Kidney capillary endothelial cell (primary cell): ENCODE data around the gene GTF3C1.
"Not testable (repeated sequence)": the region's sequence is repeated elsewhere in the genome, so short reads cannot be mapped to it uniquely, and the experiment has no call there.

Experiments used
- DNase-seq: peaks from one replicate; pipeline ENCODE4 v3.0.0-alpha.2; 2018; ENCODE audit warnings: low spot score

GTF3C1 gene, protein sequence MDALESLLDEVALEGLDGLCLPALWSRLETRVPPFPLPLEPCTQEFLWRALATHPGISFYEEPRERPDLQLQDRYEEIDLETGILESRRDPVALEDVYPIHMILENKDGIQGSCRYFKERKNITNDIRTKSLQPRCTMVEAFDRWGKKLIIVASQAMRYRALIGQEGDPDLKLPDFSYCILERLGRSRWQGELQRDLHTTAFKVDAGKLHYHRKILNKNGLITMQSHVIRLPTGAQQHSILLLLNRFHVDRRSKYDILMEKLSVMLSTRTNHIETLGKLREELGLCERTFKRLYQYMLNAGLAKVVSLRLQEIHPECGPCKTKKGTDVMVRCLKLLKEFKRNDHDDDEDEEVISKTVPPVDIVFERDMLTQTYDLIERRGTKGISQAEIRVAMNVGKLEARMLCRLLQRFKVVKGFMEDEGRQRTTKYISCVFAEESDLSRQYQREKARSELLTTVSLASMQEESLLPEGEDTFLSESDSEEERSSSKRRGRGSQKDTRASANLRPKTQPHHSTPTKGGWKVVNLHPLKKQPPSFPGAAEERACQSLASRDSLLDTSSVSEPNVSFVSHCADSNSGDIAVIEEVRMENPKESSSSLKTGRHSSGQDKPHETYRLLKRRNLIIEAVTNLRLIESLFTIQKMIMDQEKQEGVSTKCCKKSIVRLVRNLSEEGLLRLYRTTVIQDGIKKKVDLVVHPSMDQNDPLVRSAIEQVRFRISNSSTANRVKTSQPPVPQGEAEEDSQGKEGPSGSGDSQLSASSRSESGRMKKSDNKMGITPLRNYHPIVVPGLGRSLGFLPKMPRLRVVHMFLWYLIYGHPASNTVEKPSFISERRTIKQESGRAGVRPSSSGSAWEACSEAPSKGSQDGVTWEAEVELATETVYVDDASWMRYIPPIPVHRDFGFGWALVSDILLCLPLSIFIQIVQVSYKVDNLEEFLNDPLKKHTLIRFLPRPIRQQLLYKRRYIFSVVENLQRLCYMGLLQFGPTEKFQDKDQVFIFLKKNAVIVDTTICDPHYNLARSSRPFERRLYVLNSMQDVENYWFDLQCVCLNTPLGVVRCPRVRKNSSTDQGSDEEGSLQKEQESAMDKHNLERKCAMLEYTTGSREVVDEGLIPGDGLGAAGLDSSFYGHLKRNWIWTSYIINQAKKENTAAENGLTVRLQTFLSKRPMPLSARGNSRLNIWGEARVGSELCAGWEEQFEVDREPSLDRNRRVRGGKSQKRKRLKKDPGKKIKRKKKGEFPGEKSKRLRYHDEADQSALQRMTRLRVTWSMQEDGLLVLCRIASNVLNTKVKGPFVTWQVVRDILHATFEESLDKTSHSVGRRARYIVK (N-terminal part only)

DNA sequence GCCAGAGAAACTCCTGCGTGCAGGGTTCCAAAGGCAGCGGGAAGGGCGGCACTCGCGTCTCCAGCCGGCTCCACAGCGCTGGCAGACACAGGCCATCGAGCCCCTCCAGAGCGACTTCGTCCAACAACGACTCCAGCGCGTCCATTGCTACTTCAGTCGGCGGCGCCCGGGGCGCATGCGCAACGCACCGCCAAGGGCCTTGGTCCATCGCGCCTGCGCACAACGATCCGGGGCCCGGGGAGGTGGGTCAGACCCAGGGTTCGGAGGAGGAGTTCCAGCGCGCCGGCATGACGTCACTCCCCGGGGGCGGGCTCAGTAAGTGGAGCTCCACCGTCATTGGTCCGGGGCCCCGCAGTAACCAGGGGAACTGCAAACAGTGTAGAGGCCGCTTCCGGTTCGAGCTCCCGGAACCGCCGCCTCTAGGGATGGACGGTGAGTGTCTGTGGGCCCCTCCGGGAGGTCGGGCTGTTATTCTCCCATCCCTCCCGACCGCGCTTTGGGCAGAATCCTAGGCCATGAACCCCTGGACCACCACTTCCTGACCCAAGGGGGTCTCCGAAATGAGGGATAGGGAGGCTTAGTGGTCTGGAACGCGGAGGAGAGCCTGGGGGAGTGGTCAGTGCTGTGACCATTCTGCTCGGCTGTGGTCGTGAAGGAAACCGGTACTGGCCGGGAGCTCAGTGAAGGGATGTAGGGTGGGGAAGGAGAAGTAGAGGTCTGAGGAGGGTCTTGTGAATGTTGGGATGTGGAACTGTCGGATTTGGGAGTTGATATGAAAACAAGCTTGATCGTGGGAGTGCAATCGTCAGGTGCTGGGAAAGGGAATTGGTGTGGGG lies at the start of gene GTF3C1, which contains the start of gene KATNIP:
TSS of gene GTF3C1 (minus strand) at position 168 of the 836 bp plus-strand sequence. CDS start at position 145, 23 bp downstream.
TSS of gene KATNIP (plus strand) at position 399 of the 836 bp plus-strand sequence. CDS start at position 426, 27 bp downstream.
- DNase-seq, result peak; percentile 100

DNA sequence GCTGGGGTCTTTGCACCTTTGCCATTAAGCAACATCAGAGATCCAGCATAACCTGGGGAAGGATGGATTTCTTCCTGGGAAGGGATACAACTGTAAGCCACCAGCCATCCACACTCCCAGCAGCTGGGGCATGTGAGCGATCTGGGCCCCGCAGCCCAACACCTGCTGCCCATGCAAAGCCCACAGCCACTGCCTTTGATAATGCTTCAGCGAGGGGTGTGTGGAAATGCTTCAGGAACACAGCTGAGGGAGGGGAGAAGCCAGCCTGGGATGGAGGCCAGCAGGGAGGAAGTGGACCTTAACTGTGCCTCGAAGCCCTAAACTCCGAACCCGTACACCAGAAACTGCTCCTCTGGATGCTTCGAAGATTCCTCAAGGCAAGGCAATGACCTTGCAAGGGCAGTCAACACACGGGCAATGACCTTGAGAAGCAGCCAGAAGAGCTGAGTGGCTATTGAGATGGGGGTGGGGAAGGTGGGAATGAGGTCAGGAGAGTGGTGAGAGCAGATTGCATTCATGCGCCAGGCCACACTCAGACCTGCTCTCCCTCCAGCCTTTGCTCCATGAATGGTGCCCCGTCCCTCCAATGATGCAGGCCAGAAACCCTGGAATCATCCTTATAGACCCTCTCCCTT lies 49.3 kb upstream of the GTF3C1 start:
- no peak for DNase-seq

DNA sequence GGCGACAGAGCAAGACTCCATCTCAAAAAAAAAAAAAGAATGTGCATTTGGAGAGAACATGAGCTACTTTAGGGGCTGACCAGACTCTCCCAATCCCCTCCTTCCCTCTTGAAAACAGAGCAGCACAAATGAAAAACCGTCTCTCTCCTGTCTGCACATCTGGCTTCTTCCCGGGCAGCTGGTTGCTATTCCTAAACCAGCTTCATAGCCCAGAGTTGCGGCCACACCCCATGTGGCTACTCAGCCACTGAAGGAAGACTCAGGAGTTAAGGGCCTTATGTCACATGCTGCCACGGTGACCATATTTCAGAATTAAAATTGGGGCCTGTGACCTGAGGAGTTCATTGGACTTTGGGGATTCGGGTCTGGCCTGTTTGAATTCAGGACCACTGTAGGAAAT lies 48.5 kb upstream of the GTF3C1 start:
- no peak for DNase-seq

DNA sequence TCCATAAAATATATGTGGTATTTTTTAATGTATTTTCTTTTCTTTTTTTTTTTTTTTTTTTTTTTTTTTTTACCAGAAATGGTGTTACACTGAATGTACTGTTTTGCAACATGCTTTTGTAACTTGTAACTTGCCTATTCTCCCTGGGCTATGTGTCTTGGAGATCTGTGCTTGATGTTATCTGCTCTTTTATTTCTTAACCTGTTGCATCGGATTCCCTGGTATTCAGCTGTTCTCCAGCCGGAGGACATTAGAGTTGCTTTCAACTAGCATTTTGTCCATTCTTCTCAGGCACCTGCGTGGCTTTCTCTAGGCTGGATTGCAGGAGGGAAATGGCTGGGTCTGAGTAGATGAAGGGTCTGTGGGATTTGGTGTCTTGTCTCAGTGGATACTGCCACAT lies 47.6 kb upstream of the GTF3C1 start:
- DNase-seq, result no peak

DNA sequence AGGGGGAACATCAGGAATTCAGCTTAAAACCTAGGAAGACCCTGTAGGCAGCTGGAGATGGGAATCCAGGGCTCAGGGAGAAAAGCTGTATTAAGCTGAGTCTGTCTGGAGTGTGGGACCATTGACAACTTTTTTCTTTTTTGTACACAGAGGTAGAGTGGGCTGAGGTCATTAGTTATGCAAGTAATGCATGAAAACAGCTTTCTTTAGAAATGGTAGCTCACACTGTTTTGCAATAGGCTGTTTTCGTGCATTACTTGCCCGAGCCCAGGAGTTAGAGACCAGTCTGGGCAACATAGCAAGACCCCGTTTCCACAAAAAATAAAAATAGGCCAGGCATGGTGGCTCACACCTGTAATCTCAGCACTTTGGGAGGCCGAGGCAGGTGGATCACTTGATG lies 46.7 kb upstream of the GTF3C1 start:
- no peak for DNase-seq

DNA sequence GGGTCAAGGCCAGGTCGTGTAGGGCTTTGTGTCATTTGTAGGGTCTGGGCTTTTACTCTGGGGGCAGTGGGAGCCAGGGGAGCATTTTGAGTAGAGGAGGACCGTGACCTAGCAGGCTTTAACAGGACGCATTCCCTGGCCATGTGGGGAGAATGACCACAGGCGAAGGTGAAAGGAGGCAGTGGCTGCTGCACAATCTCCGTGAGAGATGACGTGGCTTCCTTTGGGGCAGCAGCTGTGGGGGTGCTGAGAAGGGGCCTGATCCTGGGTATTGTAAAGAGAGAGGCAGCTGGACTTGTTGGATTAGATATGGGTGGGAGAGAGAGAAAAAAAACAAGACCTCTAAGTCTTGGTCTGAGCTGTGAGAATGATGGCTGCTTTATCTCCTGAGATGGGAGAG lies 46.3 kb upstream of the GTF3C1 start:
- no peak for DNase-seq

- DNase-seq, result no peak
These were observed 45.8 kb upstream of the GTF3C1 start for GRCh38 chr16:27595475-27595874.

DNA sequence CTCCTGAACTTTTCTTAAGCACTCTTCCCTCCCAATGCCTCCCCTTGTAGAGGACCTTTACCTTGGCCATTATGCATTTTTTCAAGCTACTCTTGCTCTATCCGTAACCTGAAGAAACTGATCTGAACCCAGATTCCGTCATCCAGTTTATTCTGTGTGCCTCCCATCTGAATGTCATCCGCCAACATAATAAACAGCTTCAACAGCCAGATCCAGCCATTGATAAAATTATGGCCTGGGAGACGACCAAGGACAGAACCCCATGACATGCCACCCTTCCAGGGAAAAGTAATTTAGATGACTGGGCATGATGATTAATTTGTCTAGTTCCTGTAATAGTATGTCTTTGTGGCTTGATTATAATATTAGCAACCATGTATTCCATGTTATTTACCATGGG lies 42.1 kb upstream of the GTF3C1 start:
- DNase-seq, result no peak

DNA sequence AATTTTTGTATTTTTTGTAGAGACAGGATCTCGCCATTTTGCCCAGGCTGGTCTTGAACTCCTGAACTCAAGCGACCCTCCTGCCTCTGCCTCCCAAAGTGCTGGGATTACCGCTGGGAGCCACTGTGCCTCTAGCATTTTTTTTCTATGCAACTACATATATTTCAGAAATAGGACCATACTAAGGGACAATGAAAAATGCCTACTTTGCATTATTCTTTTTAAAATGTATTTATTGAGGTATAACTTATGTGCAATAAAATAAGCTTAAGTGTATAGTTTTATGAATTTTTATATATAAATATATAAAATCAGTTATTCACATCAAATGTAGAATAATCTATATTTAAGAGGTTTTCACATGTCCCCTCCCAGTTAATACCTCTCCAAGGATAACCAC lies 38.3 kb upstream of the GTF3C1 start:
- no peak for DNase-seq

- no peak for DNase-seq
These were observed 37.0 kb upstream of the GTF3C1 start for GRCh38 chr16:27586711-27587110.

GRCh38 chr16:27585200-27585599 lies 35.5 kb upstream of the GTF3C1 start:
- no peak for DNase-seq

- no peak for DNase-seq
These were observed 33.9 kb upstream of the GTF3C1 start for GRCh38 chr16:27583634-27584033.

- DNase-seq, result no peak
These were observed 33.2 kb upstream of the GTF3C1 start for GRCh38 chr16:27582883-27583282.

GRCh38 chr16:27579087-27579980 lies 29.6 kb upstream of the GTF3C1 start:
- DNase-seq, result no peak

- no peak for DNase-seq
These were observed 27.0 kb upstream of the GTF3C1 start for GRCh38 chr16:27576729-27577128.

DNA sequence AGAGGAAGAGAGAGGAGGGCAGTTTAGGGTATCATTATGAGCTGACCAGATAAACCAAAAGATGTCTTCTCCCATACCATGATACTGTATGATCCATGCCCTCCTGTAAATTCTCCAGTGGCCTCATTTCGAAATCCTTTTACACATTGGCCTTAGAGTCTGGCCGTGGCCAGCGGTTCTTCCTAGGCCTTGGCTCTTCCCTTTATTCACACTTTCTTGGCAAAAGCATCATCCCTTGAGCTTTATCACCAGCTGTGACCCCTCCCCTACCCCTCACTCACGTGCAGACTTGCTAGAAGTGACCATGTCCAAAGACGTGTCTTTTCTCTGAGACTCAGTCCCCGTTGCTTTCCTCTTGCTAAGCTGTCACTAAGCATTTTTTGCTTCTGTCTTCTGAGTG lies 23.0 kb upstream of the GTF3C1 start:
- DNase-seq, result no peak

DNA sequence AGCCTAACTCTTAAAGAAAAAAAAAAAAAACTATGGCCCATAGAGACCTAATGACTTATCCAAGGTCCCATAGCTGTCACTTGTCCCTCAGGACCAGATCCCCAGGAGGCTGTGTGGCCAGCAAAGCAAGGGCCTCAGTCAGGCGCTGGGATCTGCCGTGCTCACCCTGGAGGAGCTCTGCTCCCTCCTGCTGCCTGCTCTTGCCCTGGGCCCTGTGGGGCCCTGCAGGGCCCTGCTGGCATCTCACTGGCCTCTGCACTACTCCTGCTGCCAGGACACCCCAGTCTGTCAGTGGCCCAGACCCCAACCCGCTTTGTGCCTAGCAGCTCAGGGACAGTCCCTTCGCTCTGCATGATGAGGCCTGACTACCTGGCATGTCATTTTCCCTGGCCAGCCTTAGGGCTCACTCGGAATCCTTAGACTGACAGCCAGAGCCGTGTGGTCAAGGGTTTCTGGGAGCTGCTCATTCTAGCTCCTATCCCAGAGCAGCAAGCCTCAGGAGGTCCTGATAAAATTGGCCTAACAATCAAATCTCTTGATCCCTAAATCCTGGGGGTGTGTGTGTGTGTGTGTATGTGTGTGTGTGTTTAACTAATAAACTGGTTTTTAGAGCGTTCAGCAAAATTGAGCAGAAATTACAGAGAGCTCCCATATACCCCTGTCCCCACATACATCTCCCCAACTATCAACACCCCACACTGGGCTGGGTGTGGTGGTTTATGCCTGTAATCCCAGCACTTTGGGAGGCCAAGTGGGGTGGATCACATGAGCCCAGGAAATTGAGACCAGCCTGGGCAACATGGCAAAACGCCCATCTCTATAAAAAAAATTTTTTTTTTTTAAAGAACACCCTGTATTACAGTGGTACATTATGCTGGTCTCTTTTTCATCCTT lies 22.0 kb upstream of the GTF3C1 start:
- DNase-seq, result no peak

DNA sequence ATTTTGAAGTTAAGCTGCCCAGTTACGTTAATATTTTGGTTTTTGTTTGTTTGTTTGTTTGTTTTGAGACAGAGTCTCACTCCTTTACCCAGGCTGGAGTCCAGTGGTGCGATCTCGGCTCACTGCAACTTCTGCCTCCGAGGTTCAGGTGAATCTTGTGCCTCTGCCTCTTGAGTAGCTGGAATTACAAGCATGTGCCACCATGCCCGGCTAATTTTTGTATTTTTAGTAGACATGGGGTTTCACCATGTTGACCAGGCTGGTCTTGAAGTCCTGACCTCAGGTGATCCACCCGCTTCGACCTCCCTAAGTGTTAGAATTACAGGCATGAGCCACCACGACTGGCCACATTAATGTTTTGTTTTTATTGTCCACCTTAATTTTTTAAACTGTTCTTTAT lies 21.3 kb upstream of the GTF3C1 start:
- DNase-seq, result not testable (repeated sequence)

- DNase-seq, result no peak
These were observed 18.4 kb upstream of the GTF3C1 start for GRCh38 chr16:27568077-27568476.
